Liver (tissue), 9 donors: ENCODE results near the gene VAC14. TPM values are rescaled to one million over a fixed set of nuclear protein-coding genes. Genes with fewer than 3 reads are reported as not detected.

ENCODE experiments used
- DNase-seq: peaks from one replicate; pipeline ENCODE4 v3.0.0-alpha.2; 2017; ENCODE audit warnings: low spot score
- H3K27ac ChIP-seq, 2 donors: one replicate each; pipeline ENCODE4 v1.7.0; 2013; ENCODE audit warnings: inconsistent platforms in 2 of 2, low read length in 2 of 2, control low read depth in 1 of 2, low read depth in 1 of 2, mild to moderate bottlenecking in 1 of 2
- H3K27me3 ChIP-seq, 4 donors: one replicate each; pipeline versions ENCODE4 v1.6.1 to v1.7.0; 2013; ENCODE audit warnings: low read length in 3 of 4, inconsistent platforms in 1 of 4, mild to moderate bottlenecking in 1 of 4, moderate library complexity in 1 of 4; ENCODE audit not compliant: control insufficient read depth in 4 of 4, insufficient read depth in 4 of 4
- H3K36me3 ChIP-seq, 4 donors: one replicate each; pipeline versions ENCODE4 v1.6.1 to v1.7.0; 2013; ENCODE audit warnings: low read length in 3 of 4, mild to moderate bottlenecking in 3 of 4, low read depth in 1 of 4, moderate library complexity in 1 of 4; ENCODE audit not compliant: control insufficient read depth in 4 of 4, insufficient read depth in 3 of 4
- H3K4me1 ChIP-seq, 4 donors: one replicate each; pipeline versions ENCODE4 v1.6.1 to v1.7.0; 2013; ENCODE audit warnings: low read length in 3 of 4, mild to moderate bottlenecking in 3 of 4, moderate library complexity in 1 of 4; ENCODE audit not compliant: control insufficient read depth in 4 of 4, insufficient read depth in 4 of 4
- H3K4me3 ChIP-seq, 3 donors: one replicate each; pipeline versions ENCODE4 v1.6.1 to v1.7.0; 2013; ENCODE audit warnings: low read length in 3 of 3, control low read depth in 1 of 3, low read depth in 1 of 3, mild to moderate bottlenecking in 1 of 3
- H3K9ac ChIP-seq, 2 donors: one replicate each; pipeline ENCODE4 v1.7.0; 2013; ENCODE audit warnings: low read length in 2 of 2, mild to moderate bottlenecking in 2 of 2, moderate library complexity in 2 of 2, control low read depth in 1 of 2, low read depth in 1 of 2
- H3K9me3 ChIP-seq, 4 donors: one replicate each; pipeline versions ENCODE4 v1.6.1 to v1.7.0; 2013; ENCODE audit warnings: low read length in 3 of 4; ENCODE audit not compliant: control insufficient read depth in 4 of 4
- ATF3 ChIP-seq: IDR thresholded peaks from 2 replicates; pipeline ENCODE4 v1.6.1; 2016; ENCODE audit warnings: antibody characterized with exemption
- CTCF ChIP-seq: fragments of 150-350 bp; IDR thresholded peaks from 2 replicates; pipeline ENCODE4 v1.5.1; 2017; ENCODE audit warnings: improper control_type of control experiment, low read depth, low read length; ENCODE audit not compliant: missing input control
- FOXA1 ChIP-seq: IDR thresholded peaks from 2 replicates; pipeline ENCODE4 v1.6.1; 2016; ENCODE audit warnings: antibody characterized with exemption
- FOXA2 ChIP-seq: IDR thresholded peaks from 2 replicates; pipeline ENCODE4 v1.6.1; 2016; ENCODE audit warnings: antibody characterized with exemption
- GABPA ChIP-seq, 2 donors: IDR thresholded peaks in 1 of 2; conservative IDR thresholded peaks in 1 of 2; 2 replicates each; pipeline ENCODE4 v1.6.1; 2016; ENCODE audit warnings: antibody characterized with exemption in 2 of 2, mild to moderate bottlenecking in 1 of 2, moderate library complexity in 1 of 2
- JUND ChIP-seq, 2 donors: IDR thresholded peaks; 2 replicates each; pipeline ENCODE4 v1.6.1; 2016; ENCODE audit warnings: antibody characterized with exemption in 2 of 2
- MAX ChIP-seq: IDR thresholded peaks from 2 replicates; pipeline ENCODE4 v1.6.1; 2016; ENCODE audit warnings: antibody characterized with exemption
- NR2F2 ChIP-seq: IDR thresholded peaks from 2 replicates; pipeline ENCODE4 v1.6.1; 2016; ENCODE audit warnings: antibody characterized with exemption
- RAD21 ChIP-seq, 2 donors: IDR thresholded peaks; 2 replicates each; pipeline ENCODE4 v1.6.1; 2016; ENCODE audit warnings: antibody characterized with exemption in 2 of 2, mild to moderate bottlenecking in 2 of 2
- REST ChIP-seq: IDR thresholded peaks from 2 replicates; pipeline ENCODE4 v1.6.1; 2016; ENCODE audit warnings: antibody characterized with exemption, mild to moderate bottlenecking
- RXRA ChIP-seq, 2 donors: IDR thresholded peaks; 2 replicates each; pipeline ENCODE4 v1.6.1; 2017 to 2018; ENCODE audit warnings: antibody characterized with exemption in 2 of 2, mild to moderate bottlenecking in 1 of 2
- SP1 ChIP-seq: IDR thresholded peaks from 2 replicates; pipeline ENCODE4 v1.6.1; 2018; ENCODE audit warnings: antibody characterized with exemption, mild to moderate bottlenecking
- TAF1 ChIP-seq: conservative IDR thresholded peaks from 2 replicates; pipeline ENCODE4 v1.6.1; 2016; ENCODE audit warnings: antibody characterized with exemption, mild to moderate bottlenecking
- YY1 ChIP-seq: IDR thresholded peaks from 2 replicates; pipeline ENCODE4 v1.6.1; 2016; ENCODE audit warnings: antibody characterized with exemption, mild to moderate bottlenecking
- ZBTB33 ChIP-seq: IDR thresholded peaks from 2 replicates; pipeline ENCODE4 v1.6.1; 2016; ENCODE audit warnings: antibody characterized with exemption
- WGBS: extraction: QIAGEN DNeasy Blood & Tissue Kit; methylation state at CpG from one replicate; pipeline ENCODE4 v1.1.7; 2013; 5-methylcytosine and 5-hydroxymethylcytosine counted together
- polyA plus RNA-seq, 2 donors: library from polyadenylated mRNA; stranded (reverse) in 1 of 2; unstranded in 1 of 2; fragments of 200-250 nt in 1 of 2; fragments of >200 nt in 1 of 2; fragmentation: Nextera tagmentation in 1 of 2; extraction: Ambion mirVana in 1 of 2; gene quantifications; one replicate each; pipeline versions ENCODE4 v1.2.1 to v1.2.3, GENCODE V29; 2013 to 2015
- total RNA-seq, 2 donors: library from RNA; depleted of rRNA; stranded (reverse); fragments of >200 nt; gene quantifications; one replicate each; pipeline ENCODE4 v1.2.3, GENCODE V29; 2014
- donor health status: healthy.
- donor health status: healthy.
- donor health status: healthy.
- donor health status: healthy.
- donor health status: healthy.

The VAC14 gene
- total and polyA plus RNA-seq, 4 donors = 16.7 to 29.8 (median 20.5) TPM

GRCh38 chr16:70705056-70705455, 95.9 kb downstream of the VAC14 start:
- Histone ChIP-seq H3K4me3 (no peak overlapping the region), H3K9me3 (no peaks in the 10 kb centered on the region), H3K4me1 (peaks cover 15 to 52% (median 38%) of the 10 kb centered on the region in 4 donors), H3K36me3 (no peaks in the 10 kb centered on the region), H3K27me3 (no peaks in the 10 kb centered on the region), H3K9ac (no peak overlapping the region), H3K27ac (no peak overlapping the region)
- WGBS = 95% methylated on average over 8 of the region's 8 CpGs
- DNase-seq = no peak
- no peak for TF ChIP-seq TAF1
- TF ChIP-seq JUND (IDR thresholded peaks at IDR 0.05) = no peak
- no peak for TF ChIP-seq CTCF
- TF ChIP-seq RAD21 (IDR thresholded peaks at IDR 0.05) = no peak
- no peak for TF ChIP-seq NR2F2
- no peak for TF ChIP-seq FOXA2
- TF ChIP-seq SP1 = no peak
- no peak for TF ChIP-seq ATF3
- TF ChIP-seq RXRA (IDR thresholded peaks at IDR 0.05) = no peak
- no peak for TF ChIP-seq REST
- no peak for TF ChIP-seq MAX
- TF ChIP-seq FOXA1 = no peak

GRCh38 chr16:70704586-70704985, 96.4 kb downstream of the VAC14 start:
- Histone ChIP-seq H3K4me3 (no peak overlapping the region), H3K36me3 (no peaks in the 10 kb centered on the region), H3K27ac (no peak overlapping the region), H3K9ac (no peak overlapping the region), H3K4me1 (peaks cover 11 to 47% (median 34%) of the 10 kb centered on the region in 4 donors), H3K9me3 (no peaks in the 10 kb centered on the region), H3K27me3 (no peaks in the 10 kb centered on the region)
- no peak for DNase-seq
- TF ChIP-seq SP1 = no peak
- TF ChIP-seq ZBTB33 = no peak
- TF ChIP-seq GABPA (IDR thresholded peaks at IDR 0.05 in 1 of 2, conservative IDR thresholded peaks at IDR 0.05 in 1 of 2) = no peak
- no peak for TF ChIP-seq ATF3
- no peak for TF ChIP-seq RAD21 (IDR thresholded peaks at IDR 0.05)
- no peak for TF ChIP-seq YY1
- 93% methylated on average over 11 of the region's 11 CpGs for WGBS
